Measurements from ENCODE around the gene HS6ST3. TPM values are rescaled to one million over a fixed set of nuclear protein-coding genes. Genes with fewer than 3 reads are reported as not detected.

The HS6ST3 gene
- total and polyA plus RNA-seq, 9 of the 15 experiments (the other 6 are each of a cell fraction or from before 2014, with no cell fraction given): not detected

GRCh38 chr13:96198038-96198437 lies 108.1 kb downstream of the HS6ST3 start (continued):
- TF ChIP-seq KLF16 (IDR thresholded peaks at IDR 0.05) (no peak), ZKSCAN8 (CRISPR knock-in tag; IDR thresholded peaks at IDR 0.05) (no peak)

DNA sequence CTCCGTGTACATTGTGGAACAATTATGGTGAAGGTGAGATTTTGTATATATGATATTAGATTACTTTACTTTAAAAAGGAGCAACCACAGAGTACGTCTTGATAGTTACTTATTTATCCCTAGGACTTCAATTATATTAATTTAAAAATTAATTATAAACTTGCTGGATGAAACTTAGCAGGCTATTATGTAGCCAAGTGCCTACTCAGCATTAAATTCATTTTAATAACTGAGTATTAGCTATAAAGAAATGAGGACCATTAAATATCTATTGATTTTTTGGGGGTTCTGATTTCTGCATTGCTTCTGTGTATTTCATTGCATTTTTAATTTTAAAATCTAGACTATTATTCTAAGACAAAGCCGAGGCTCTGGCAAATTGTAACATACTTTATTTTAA lies 109.4 kb downstream of the HS6ST3 start:
- H4K20me1 ChIP-seq (replicated peaks; ENCODE audit: control insufficient read depth, insufficient read depth, low read length): no peaks in the 10 kb centered on the region
- no peaks in the 10 kb centered on the region for H3K36me3 ChIP-seq (ENCODE audit: control insufficient read depth, insufficient read depth, low read length)
- no peaks in the 10 kb centered on the region for H3K27me3 ChIP-seq (ENCODE audit: control insufficient read depth in 2 of 2, insufficient read depth in 2 of 2, low read length in 2 of 2)
- H3K4me3 ChIP-seq: no peak overlapping the region
- no peak overlapping the region for H3K4me2 ChIP-seq (ENCODE audit: insufficient read depth, low read length)
- intact Hi-C loops (cut with micrococcal nuclease): no loop called here
- no peak overlapping the region for H3K27ac ChIP-seq (ENCODE audit: extremely low read depth, low read depth, low read length)
- H3K79me2 ChIP-seq (ENCODE audit: control insufficient read depth, insufficient read depth, low read length): no peaks in the 10 kb centered on the region
- no peaks in the 10 kb centered on the region for H3K9me3 ChIP-seq (replicated peaks; ENCODE audit: control insufficient read depth, insufficient read depth, low read depth, low read length)
- ATAC-seq: no peak
- H2AFZ ChIP-seq (ENCODE audit: low read depth, low read length): no peak overlapping the region
- no peaks in the 10 kb centered on the region for H3K9me1 ChIP-seq (ENCODE audit: control insufficient read depth, insufficient read depth, low read length)
- CTCF ChIA-PET (ENCODE audit: low intra/inter-chr PET ratio): no interaction called here
- in situ Hi-C loops (cut with MboI): no loop called here
- POLR2A ChIA-PET: no interaction called here
- no peaks in the 10 kb centered on the region for H3K4me1 ChIP-seq (replicated peaks in 1 of 2; ENCODE audit: control insufficient read depth in 2 of 2, insufficient read depth in 2 of 2, low read length in 2 of 2)
- FAIRE-seq: no peak
- TF ChIP-seq ZNF24 (IDR thresholded peaks at IDR 0.05) (no peak), SAFB (IDR thresholded peaks at IDR 0.05; ENCODE audit: borderline replicate concordance, low read depth, low read length) (no peak), HDAC6 (IDR thresholded peaks at IDR 0.05; ENCODE audit: low read depth, low read length) (no peak), XRCC4 (IDR thresholded peaks at IDR 0.05; ENCODE audit: extremely low read depth, insufficient read depth, insufficient read length) (no peak), MEF2A (IDR thresholded peaks at IDR 0.05; ENCODE audit: control insufficient read depth, low read depth, low read length) (no peak), TSC22D4 (tag; IDR thresholded peaks at IDR 0.05) (no peak), GATAD2A (IDR thresholded peaks at IDR 0.05) (no peak), MEF2D (tag; conservative IDR thresholded peaks at IDR 0.05; ENCODE audit: low read depth) (no peak), COPS2 (conservative IDR thresholded peaks at IDR 0.05) (no peak), ZNF444 (CRISPR knock-in tag; IDR thresholded peaks at IDR 0.05) (no peak)
- TF ChIP-seq, protein P1, sequence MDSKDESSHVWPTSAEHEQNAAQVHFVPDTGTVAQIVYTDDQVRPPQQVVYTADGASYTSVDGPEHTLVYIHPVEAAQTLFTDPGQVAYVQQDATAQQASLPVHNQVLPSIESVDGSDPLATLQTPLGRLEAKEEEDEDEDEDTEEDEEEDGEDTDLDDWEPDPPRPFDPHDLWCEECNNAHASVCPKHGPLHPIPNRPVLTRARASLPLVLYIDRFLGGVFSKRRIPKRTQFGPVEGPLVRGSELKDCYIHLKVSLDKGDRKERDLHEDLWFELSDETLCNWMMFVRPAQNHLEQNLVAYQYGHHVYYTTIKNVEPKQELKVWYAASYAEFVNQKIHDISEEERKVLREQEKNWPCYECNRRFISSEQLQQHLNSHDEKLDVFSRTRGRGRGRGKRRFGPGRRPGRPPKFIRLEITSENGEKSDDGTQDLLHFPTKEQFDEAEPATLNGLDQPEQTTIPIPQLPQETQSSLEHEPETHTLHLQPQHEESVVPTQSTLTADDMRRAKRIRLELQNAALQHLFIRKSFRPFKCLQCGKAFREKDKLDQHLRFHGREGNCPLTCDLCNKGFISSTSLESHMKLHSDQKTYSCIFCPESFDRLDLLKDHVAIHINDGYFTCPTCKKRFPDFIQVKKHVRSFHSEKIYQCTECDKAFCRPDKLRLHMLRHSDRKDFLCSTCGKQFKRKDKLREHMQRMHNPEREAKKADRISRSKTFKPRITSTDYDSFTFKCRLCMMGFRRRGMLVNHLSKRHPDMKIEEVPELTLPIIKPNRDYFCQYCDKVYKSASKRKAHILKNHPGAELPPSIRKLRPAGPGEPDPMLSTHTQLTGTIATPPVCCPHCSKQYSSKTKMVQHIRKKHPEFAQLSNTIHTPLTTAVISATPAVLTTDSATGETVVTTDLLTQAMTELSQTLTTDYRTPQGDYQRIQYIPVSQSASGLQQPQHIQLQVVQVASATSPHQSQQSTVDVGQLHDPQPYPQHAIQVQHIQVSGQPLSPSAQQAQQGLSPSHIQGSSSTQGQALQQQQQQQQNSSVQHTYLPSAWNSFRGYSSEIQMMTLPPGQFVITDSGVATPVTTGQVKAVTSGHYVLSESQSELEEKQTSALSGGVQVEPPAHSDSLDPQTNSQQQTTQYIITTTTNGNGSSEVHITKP (IDR thresholded peaks at IDR 0.05; ENCODE audit: partially characterized antibody): no peak
- H3K9ac ChIP-seq (ENCODE audit: insufficient read depth in 1 of 2, low read depth in 2 of 2, low read length in 2 of 2): no peak overlapping the region
- no peak for DNase-seq (ENCODE audit: extremely low read depth in 1 of 4, low spot score in 3 of 4)
- BruUV-seq (replicated peaks): no TSS peak
- WGBS (ENCODE audit: insufficient coverage, low coverage, missing lambda C conversion rate): 0% methylated on average over 3 of the region's 3 CpGs
